Ovary (tissue), 3 donors: Measurements from ENCODE around the gene HSPE1.

Experiments used
- CTCF ChIP-seq, 3 donors: fragments of 450-650 bp in 2 of 3; fragments of 200-600 bp in 1 of 3; IDR thresholded peaks; one replicate each; pipeline versions ENCODE4 v1.5.1 to v1.8.0; 2016 to 2022; ENCODE audit warnings: antibody characterized with exemption in 3 of 3, mild to moderate bottlenecking in 1 of 3
- EP300 ChIP-seq: sonication (generic); formaldehyde crosslinking; IDR thresholded peaks from one replicate; pipeline ENCODE4 v1.6.1; 2017; ENCODE audit warnings: antibody characterized with exemption
- POLR2A ChIP-seq: fragments of 450-650 bp; IDR thresholded peaks from one replicate; pipeline ENCODE4 v1.6.1; 2017; ENCODE audit warnings: antibody characterized with exemption, mild to moderate bottlenecking, moderate library complexity
- donor health status: DM: no; HTN: no; CAD: no.

- no peak for TF ChIP-seq POLR2A
- no peak for TF ChIP-seq CTCF (IDR thresholded peaks at IDR 0.05)
- TF ChIP-seq EP300 = no peak
These were observed 13.7 kb downstream of the HSPE1 start for GRCh38 chr2:197513915-197514314.
